SK-N-SH treated with all-trans-retinoic acid at 6 μM for 48 hours (cell line): Measurements from ENCODE around the gene TLR9.

Source experiments
- ATAC-seq: fragments of 200-7000 bp; cut with Tn5 transposase; 3 replicates; pipeline ENCODE4 v1.9.1; 2020; ENCODE audit warnings: mild to moderate bottlenecking, moderate library complexity
- ARNTL ChIP-seq: fragments of 450-650 bp; formaldehyde crosslinking; IDR thresholded peaks from 2 replicates; pipeline ENCODE4 v1.5.0; 2020; ENCODE audit warnings: low read depth, mild to moderate bottlenecking, moderate library complexity, borderline replicate concordance
- BACH2 ChIP-seq: fragments of 250-450 bp; sonication (Bioruptor Pico); IDR thresholded peaks from 2 replicates; pipeline ENCODE4 v1.9.0; 2021; ENCODE audit warnings: mild to moderate bottlenecking, borderline replicate concordance
- CSDC2 ChIP-seq: fragments of 250-450 bp; sonication (Bioruptor Pico); IDR thresholded peaks from 2 replicates; pipeline ENCODE4 v1.5.0; 2020; ENCODE audit warnings: mild to moderate bottlenecking, moderate library complexity
- ESRRG ChIP-seq: fragments of 250-450 bp; sonication (Bioruptor Pico); IDR thresholded peaks from 2 replicates; pipeline ENCODE4 v1.6.1; 2021; ENCODE audit warnings: mild to moderate bottlenecking
- ISL1 ChIP-seq: fragments of 250-450 bp; sonication (Bioruptor Pico); IDR thresholded peaks from 2 replicates; pipeline ENCODE4 v2.1.2; 2022; ENCODE audit warnings: mild to moderate bottlenecking, moderate library complexity
- OSR1 ChIP-seq: fragments of 250-450 bp; sonication (Bioruptor Pico); IDR thresholded peaks from 2 replicates; pipeline ENCODE4 v1.8.0; 2022; ENCODE audit warnings: moderate library complexity, mild to moderate bottlenecking, inconsistent platforms
- PPARA ChIP-seq: fragments of 250-450 bp; sonication (Bioruptor Pico); IDR thresholded peaks from 2 replicates; pipeline ENCODE4 v1.5.0; 2020; ENCODE audit warnings: mild to moderate bottlenecking, borderline replicate concordance
- RARB ChIP-seq: fragments of 250-450 bp; sonication (Bioruptor Pico); IDR thresholded peaks from 2 replicates; pipeline ENCODE4 v1.8.0; 2021; ENCODE audit warnings: mild to moderate bottlenecking, moderate library complexity
- SNAI2 ChIP-seq: fragments of 250-450 bp; sonication (Bioruptor Pico); IDR thresholded peaks from 2 replicates; pipeline ENCODE4 v1.5.0; 2020; ENCODE audit warnings: mild to moderate bottlenecking, moderate library complexity
- TCF4 ChIP-seq: fragments of 250-450 bp; sonication (Bioruptor Pico); IDR thresholded peaks from 2 replicates; pipeline ENCODE4 v1.8.0; 2021; ENCODE audit warnings: mild to moderate bottlenecking, moderate library complexity, borderline replicate concordance
- TOX ChIP-seq: fragments of 250-450 bp; sonication (Bioruptor Pico); IDR thresholded peaks from 2 replicates; pipeline ENCODE4 v1.8.0; 2021; ENCODE audit warnings: mild to moderate bottlenecking, moderate library complexity, borderline replicate concordance
- ZC3H10 ChIP-seq: fragments of 250-450 bp; sonication (Bioruptor Pico); IDR thresholded peaks from 2 replicates; pipeline ENCODE4 v1.5.1; 2021; ENCODE audit warnings: mild to moderate bottlenecking, moderate library complexity
- ZFP3 ChIP-seq: fragments of 250-450 bp; sonication (Bioruptor Pico); IDR thresholded peaks from 2 replicates; pipeline ENCODE4 v1.5.0; 2020; ENCODE audit warnings: mild to moderate bottlenecking, moderate library complexity
- ZFP30 ChIP-seq: fragments of 450-650 bp; formaldehyde crosslinking; IDR thresholded peaks from 2 replicates; pipeline ENCODE4 v1.5.0; 2022; ENCODE audit warnings: mild to moderate bottlenecking, moderate library complexity
- ZNF565 ChIP-seq: fragments of 450-650 bp; formaldehyde crosslinking; conservative IDR thresholded peaks from 2 replicates; pipeline ENCODE4 v1.5.0; 2020; ENCODE audit warnings: low read depth, mild to moderate bottlenecking, moderate library complexity
- ZNF70 ChIP-seq: fragments of 450-650 bp; formaldehyde crosslinking; IDR thresholded peaks from 2 replicates; pipeline ENCODE4 v1.5.0; 2020; ENCODE audit warnings: mild to moderate bottlenecking, moderate library complexity
- ZNF8 ChIP-seq: fragments of 450-650 bp; formaldehyde crosslinking; IDR thresholded peaks from 2 replicates; pipeline ENCODE4 v1.5.0; 2020; ENCODE audit warnings: mild to moderate bottlenecking, moderate library complexity
- TF ChIP-seq, protein P1 (sequence below): fragments of 250-450 bp; sonication (Bioruptor Pico); IDR thresholded peaks from 2 replicates; pipeline ENCODE4 v1.5.1; 2021; ENCODE audit warnings: mild to moderate bottlenecking, moderate library complexity
- TF ChIP-seq, protein P2 (sequence below): fragments of 250-450 bp; sonication (Bioruptor Pico); IDR thresholded peaks from 2 replicates; pipeline ENCODE4 v1.8.0; 2020; ENCODE audit warnings: mild to moderate bottlenecking, moderate library complexity, borderline replicate concordance
- TF ChIP-seq, protein P3 (sequence below): fragments of 250-450 bp; sonication (Bioruptor Pico); IDR thresholded peaks from 2 replicates; pipeline ENCODE4 v1.5.1; 2020; ENCODE audit warnings: low read depth, mild to moderate bottlenecking, moderate library complexity
- TF ChIP-seq, protein P4 (sequence below): fragments of 250-450 bp; sonication (Bioruptor Pico); IDR thresholded peaks from 2 replicates; pipeline ENCODE4 v1.5.0; 2020; ENCODE audit warnings: mild to moderate bottlenecking, moderate library complexity

The TLR9 gene

DNA sequence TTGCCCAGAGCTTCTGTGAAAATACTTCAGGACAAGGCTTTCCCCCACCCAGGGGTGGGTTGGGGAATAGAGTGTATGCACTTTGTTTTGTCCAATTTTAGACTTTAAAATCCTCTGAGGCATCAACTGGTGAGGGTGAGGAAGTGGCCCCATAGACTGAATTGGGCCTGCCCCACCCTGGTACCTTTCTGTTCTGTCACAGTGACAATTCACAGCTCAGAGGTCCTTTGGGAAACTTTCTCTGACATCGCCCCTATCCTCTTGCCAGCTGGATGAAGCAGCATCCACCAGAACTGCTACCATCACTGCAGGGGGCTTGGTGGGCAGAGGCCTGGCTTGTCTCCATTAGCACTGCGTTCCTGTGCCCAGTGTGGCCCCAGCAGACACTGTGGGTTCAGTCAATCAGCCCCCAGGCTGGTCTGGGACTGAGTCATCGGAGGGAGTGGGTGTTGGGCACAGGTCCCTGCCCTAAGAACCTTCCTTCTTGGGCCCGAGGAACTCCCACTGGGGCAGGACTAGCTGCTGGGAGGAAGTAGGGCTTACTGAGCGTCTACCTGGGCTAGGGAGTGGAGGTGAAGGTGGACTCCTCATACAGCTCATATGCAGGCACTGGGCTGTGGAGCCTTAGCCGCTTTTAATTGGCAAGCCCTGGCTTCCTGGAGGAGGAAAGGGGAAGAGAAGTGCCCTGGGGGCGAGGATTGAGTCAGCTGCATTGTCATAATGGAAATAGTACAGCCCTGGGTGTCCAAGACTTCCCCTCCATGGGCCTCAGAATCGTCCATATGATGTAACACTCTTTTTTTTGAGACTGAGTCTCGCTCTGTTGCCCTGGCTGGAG is 18.6 kb upstream of the TLR9 start:
- TF ChIP-seq ZFP3 (no peak), OSR1 (no peak), TCF4 (CRISPR knock-in tag) (no peak), PPARA (CRISPR knock-in tag) (no peak), CSDC2 (no peak)
- TF ChIP-seq, all 23 proteins: peak for 0
- no peak for ATAC-seq

DNA sequence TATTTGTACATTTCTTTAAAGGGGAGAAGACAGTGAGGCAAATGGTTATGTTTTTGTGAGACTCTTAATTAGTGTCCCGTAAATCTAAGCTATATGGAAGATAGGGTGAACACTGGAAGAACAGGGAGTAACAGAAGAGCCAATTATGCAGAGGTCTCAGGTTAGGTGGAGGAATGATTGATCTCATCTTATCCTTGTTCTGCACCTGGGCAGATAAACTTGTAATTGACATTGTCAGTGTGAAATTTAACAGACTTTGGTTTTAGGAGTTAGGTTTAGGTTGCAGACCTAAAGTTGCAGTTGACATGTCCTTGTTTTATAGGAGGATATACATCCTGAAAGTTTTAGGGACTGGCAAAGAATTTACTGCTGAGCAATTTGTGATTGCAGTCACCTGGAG is 16.6 kb upstream of the TLR9 start:
- no peak for ATAC-seq
- TF ChIP-seq SNAI2 (CRISPR knock-in tag) (no peak), ZNF565 (CRISPR knock-in tag) (no peak), PPARA (CRISPR knock-in tag) (no peak), ZFP30 (CRISPR knock-in tag) (no peak), ISL1 (no peak), CSDC2 (no peak), ZC3H10 (CRISPR knock-in tag) (no peak), ESRRG (CRISPR knock-in tag) (no peak), ZNF8 (CRISPR knock-in tag) (no peak), ZNF70 (CRISPR knock-in tag) (no peak), OSR1 (no peak), RARB (CRISPR knock-in tag) (no peak), BACH2 (CRISPR knock-in tag) (no peak), TOX (CRISPR knock-in tag) (no peak), ARNTL (CRISPR knock-in tag) (no peak)
- TF ChIP-seq, protein P1, sequence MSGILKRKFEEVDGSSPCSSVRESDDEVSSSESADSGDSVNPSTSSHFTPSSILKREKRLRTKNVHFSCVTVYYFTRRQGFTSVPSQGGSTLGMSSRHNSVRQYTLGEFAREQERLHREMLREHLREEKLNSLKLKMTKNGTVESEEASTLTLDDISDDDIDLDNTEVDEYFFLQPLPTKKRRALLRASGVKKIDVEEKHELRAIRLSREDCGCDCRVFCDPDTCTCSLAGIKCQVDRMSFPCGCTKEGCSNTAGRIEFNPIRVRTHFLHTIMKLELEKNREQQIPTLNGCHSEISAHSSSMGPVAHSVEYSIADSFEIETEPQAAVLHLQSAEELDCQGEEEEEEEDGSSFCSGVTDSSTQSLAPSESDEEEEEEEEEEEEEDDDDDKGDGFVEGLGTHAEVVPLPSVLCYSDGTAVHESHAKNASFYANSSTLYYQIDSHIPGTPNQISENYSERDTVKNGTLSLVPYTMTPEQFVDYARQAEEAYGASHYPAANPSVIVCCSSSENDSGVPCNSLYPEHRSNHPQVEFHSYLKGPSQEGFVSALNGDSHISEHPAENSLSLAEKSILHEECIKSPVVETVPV (CRISPR knock-in tag), result no peak
- TF ChIP-seq, protein P2, sequence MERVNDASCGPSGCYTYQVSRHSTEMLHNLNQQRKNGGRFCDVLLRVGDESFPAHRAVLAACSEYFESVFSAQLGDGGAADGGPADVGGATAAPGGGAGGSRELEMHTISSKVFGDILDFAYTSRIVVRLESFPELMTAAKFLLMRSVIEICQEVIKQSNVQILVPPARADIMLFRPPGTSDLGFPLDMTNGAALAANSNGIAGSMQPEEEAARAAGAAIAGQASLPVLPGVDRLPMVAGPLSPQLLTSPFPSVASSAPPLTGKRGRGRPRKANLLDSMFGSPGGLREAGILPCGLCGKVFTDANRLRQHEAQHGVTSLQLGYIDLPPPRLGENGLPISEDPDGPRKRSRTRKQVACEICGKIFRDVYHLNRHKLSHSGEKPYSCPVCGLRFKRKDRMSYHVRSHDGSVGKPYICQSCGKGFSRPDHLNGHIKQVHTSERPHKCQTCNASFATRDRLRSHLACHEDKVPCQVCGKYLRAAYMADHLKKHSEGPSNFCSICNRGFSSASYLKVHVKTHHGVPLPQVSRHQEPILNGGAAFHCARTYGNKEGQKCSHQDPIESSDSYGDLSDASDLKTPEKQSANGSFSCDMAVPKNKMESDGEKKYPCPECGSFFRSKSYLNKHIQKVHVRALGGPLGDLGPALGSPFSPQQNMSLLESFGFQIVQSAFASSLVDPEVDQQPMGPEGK (CRISPR knock-in tag), result no peak
- TF ChIP-seq, protein P3, sequence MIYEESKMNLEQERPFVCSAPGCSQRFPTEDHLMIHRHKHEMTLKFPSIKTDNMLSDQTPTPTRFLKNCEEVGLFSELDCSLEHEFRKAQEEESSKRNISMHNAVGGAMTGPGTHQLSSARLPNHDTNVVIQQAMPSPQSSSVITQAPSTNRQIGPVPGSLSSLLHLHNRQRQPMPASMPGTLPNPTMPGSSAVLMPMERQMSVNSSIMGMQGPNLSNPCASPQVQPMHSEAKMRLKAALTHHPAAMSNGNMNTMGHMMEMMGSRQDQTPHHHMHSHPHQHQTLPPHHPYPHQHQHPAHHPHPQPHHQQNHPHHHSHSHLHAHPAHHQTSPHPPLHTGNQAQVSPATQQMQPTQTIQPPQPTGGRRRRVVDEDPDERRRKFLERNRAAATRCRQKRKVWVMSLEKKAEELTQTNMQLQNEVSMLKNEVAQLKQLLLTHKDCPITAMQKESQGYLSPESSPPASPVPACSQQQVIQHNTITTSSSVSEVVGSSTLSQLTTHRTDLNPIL, result no peak
- TF ChIP-seq, protein P4, sequence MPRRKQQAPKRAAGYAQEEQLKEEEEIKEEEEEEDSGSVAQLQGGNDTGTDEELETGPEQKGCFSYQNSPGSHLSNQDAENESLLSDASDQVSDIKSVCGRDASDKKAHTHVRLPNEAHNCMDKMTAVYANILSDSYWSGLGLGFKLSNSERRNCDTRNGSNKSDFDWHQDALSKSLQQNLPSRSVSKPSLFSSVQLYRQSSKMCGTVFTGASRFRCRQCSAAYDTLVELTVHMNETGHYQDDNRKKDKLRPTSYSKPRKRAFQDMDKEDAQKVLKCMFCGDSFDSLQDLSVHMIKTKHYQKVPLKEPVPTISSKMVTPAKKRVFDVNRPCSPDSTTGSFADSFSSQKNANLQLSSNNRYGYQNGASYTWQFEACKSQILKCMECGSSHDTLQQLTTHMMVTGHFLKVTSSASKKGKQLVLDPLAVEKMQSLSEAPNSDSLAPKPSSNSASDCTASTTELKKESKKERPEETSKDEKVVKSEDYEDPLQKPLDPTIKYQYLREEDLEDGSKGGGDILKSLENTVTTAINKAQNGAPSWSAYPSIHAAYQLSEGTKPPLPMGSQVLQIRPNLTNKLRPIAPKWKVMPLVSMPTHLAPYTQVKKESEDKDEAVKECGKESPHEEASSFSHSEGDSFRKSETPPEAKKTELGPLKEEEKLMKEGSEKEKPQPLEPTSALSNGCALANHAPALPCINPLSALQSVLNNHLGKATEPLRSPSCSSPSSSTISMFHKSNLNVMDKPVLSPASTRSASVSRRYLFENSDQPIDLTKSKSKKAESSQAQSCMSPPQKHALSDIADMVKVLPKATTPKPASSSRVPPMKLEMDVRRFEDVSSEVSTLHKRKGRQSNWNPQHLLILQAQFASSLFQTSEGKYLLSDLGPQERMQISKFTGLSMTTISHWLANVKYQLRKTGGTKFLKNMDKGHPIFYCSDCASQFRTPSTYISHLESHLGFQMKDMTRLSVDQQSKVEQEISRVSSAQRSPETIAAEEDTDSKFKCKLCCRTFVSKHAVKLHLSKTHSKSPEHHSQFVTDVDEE (CRISPR knock-in tag), result no peak
- TF ChIP-seq, all 23 proteins: peak for 0

DNA sequence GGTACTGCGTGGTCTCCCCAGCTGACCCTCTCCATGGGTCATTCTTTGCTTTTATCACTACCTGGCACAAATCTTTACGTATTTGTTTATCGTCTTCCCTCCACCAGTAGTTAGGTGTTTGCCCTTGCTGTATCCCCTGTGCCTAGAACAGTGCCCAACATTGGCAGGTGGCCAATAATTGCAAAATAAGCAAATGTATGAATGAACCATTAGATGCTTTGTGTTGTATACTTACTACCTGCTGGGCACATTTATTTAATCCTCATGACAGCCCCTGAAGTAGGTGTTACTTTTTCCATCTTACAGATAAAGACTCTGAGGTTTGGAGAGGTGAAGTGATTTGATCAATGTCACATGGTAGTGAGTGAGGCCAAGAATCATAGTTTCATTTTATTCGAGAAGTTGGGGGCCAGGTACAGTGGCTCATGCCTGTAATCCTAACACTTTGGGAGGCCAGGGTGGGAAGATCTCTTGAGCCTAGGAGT is 15.5 kb upstream of the TLR9 start:
- ATAC-seq, result no peak

More for the DNA sequence above, 15.5 kb upstream of the TLR9 start:
- TF ChIP-seq, protein P4 (CRISPR knock-in tag), result peak; percentile 46; the same call in 1 of the 2 replicates
- TF ChIP-seq ZNF70 (CRISPR knock-in tag), result no peak
